OCI-LY3 (cell line): ENCODE data around the gene RNU6-1.

ENCODE experiments used
- H2AFZ ChIP-seq: fragments of 200-600, 300-600 bp; shearing (Covaris generic); 2 replicates; pipeline ENCODE4 v1.6.0; 2014; ENCODE audit warnings: antibody characterized with exemption, low read depth, low read length
- H3K27ac ChIP-seq: fragments of 200-600, 300-600 bp; sonication (generic); 2 replicates; pipeline ENCODE4 v1.5.1; 2014; ENCODE audit warnings: mild to moderate bottlenecking, low read length, moderate library complexity, mixed read lengths
- H3K27me3 ChIP-seq: fragments of 200-600, 300-600 bp; sonication (generic); 2 replicates; pipeline ENCODE4 v1.6.1; 2014; ENCODE audit warnings: low read depth, low read length, mixed read lengths
- H3K36me3 ChIP-seq: fragments of 200-600, 300-600 bp; sonication (generic); replicated peaks from 2 replicates; pipeline ENCODE3; 2014; ENCODE audit warnings: low read depth, low read length, mixed read lengths
- H3K4me1 ChIP-seq: fragments of 300-600, 200-600 bp; sonication (generic); 2 replicates; pipeline ENCODE4 v1.6.1; 2014; ENCODE audit warnings: low read length, mixed read lengths
- H3K4me2 ChIP-seq: fragments of 200-600, 300-600 bp; sonication (generic); 2 replicates; pipeline ENCODE4 v1.6.1; 2014; ENCODE audit warnings: low read length, mixed read lengths
- H3K4me3 ChIP-seq: fragments of 300-600, 200-600 bp; sonication (generic); 2 replicates; pipeline ENCODE4 v1.5.1; 2014; ENCODE audit warnings: antibody characterized with exemption, mild to moderate bottlenecking, low read length, moderate library complexity
- H3K79me2 ChIP-seq: fragments of 300-600, 200-600 bp; shearing (Covaris generic); 2 replicates; pipeline ENCODE4 v1.6.1; 2014; ENCODE audit warnings: mild to moderate bottlenecking, low read length, mixed read lengths
- H3K9ac ChIP-seq: fragments of 300-600, 200-600 bp; shearing (Covaris generic); 2 replicates; pipeline ENCODE4 v1.6.0; 2014; ENCODE audit warnings: mild to moderate bottlenecking, low read length, moderate library complexity
- H3K9me3 ChIP-seq: fragments of 200-600, 300-600 bp; shearing (Covaris generic); 2 replicates; pipeline ENCODE4 v1.6.1; 2014; ENCODE audit warnings: low read length, mixed read lengths; ENCODE audit not compliant: insufficient read depth
- H4K20me1 ChIP-seq: fragments of 200-600, 300-600 bp; sonication (generic); 2 replicates; pipeline ENCODE4 v1.6.1; 2016; ENCODE audit warnings: low read length, mixed read lengths; ENCODE audit not compliant: insufficient read depth
- EZH2phosphoT487 ChIP-seq: fragments of 200-600 bp; shearing (Covaris generic); IDR thresholded peaks from 2 replicates; pipeline ENCODE4 v1.6.1; 2018; ENCODE audit warnings: antibody characterized with exemption, mixed run types, low read depth
- TF ChIP-seq, protein P1 (sequence below): fragments of 200-600, 300-600 bp; sonication (generic); IDR thresholded peaks from 2 replicates; pipeline ENCODE4 v1.5.1; 2014; ENCODE audit warnings: antibody characterized with exemption, low read length, low read depth

RNU6-1 gene

GRCh38 chr15:67839929-67840748 is at the start of gene RNU6-1:
RNU6-1 (minus strand) TSS chr15:67840045.
- peaks cover 13% of the 10 kb centered on the region for H3K4me1 ChIP-seq

GRCh38 chr15:67887776-67888175 is 47.9 kb upstream of the RNU6-1 start:
- Histone ChIP-seq H3K27ac (no peak overlapping the region), H3K4me3 (no peak overlapping the region), H3K27me3 (peaks cover 8% of the 10 kb centered on the region), H3K79me2 (no peaks in the 10 kb centered on the region), H4K20me1 (no peaks in the 10 kb centered on the region), H3K4me1 (peaks cover 8% of the 10 kb centered on the region; the same call in 1 of the 2 replicates), H2AFZ (no peak overlapping the region), H3K9me3 (no peaks in the 10 kb centered on the region), H3K36me3 (no peaks in the 10 kb centered on the region), H3K4me2 (no peak overlapping the region), H3K9ac (no peak overlapping the region)
- no peak for TF ChIP-seq EZH2phosphoT487
- TF ChIP-seq, protein P1, sequence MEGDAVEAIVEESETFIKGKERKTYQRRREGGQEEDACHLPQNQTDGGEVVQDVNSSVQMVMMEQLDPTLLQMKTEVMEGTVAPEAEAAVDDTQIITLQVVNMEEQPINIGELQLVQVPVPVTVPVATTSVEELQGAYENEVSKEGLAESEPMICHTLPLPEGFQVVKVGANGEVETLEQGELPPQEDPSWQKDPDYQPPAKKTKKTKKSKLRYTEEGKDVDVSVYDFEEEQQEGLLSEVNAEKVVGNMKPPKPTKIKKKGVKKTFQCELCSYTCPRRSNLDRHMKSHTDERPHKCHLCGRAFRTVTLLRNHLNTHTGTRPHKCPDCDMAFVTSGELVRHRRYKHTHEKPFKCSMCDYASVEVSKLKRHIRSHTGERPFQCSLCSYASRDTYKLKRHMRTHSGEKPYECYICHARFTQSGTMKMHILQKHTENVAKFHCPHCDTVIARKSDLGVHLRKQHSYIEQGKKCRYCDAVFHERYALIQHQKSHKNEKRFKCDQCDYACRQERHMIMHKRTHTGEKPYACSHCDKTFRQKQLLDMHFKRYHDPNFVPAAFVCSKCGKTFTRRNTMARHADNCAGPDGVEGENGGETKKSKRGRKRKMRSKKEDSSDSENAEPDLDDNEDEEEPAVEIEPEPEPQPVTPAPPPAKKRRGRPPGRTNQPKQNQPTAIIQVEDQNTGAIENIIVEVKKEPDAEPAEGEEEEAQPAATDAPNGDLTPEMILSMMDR = no peak

More at GRCh38 chr15:67839929-67840748, at the start of gene RNU6-1:
- no peaks in the 10 kb centered on the region for H3K36me3 ChIP-seq
- peaks cover 17% of the 10 kb centered on the region for H3K27me3 ChIP-seq
- peak within 1 kb of the TSS; percentile 99 for H2AFZ ChIP-seq
- TF ChIP-seq, protein P1 = no peak
- no peak for TF ChIP-seq EZH2phosphoT487
- H3K9ac ChIP-seq = peak within 1 kb of the TSS; percentile 95
- H3K79me2 ChIP-seq = no peaks in the 10 kb centered on the region
- H4K20me1 ChIP-seq = no peaks in the 10 kb centered on the region
- H3K27ac ChIP-seq = peak within 1 kb of the TSS; percentile 85
- peak within 1 kb of the TSS; percentile 96 for H3K4me2 ChIP-seq
- H3K9me3 ChIP-seq = no peaks in the 10 kb centered on the region
- peak within 1 kb of the TSS; percentile 85 for H3K4me3 ChIP-seq

GRCh38 chr15:67885861-67886260 is 46.0 kb upstream of the RNU6-1 start:
- Histone ChIP-seq H3K36me3 (no peaks in the 10 kb centered on the region), H3K27ac (no peak overlapping the region), H2AFZ (no peak overlapping the region), H3K79me2 (no peaks in the 10 kb centered on the region), H3K9ac (no peak overlapping the region), H3K4me3 (no peak overlapping the region), H3K9me3 (no peaks in the 10 kb centered on the region), H3K27me3 (peaks cover 8% of the 10 kb centered on the region), H4K20me1 (no peaks in the 10 kb centered on the region), H3K4me2 (no peak overlapping the region), H3K4me1 (peaks cover 10% of the 10 kb centered on the region)
- no peak for TF ChIP-seq EZH2phosphoT487
- TF ChIP-seq, protein P1 = no peak

GRCh38 chr15:67885175-67885523 is 45.3 kb upstream of the RNU6-1 start:
- no peaks in the 10 kb centered on the region for H3K79me2 ChIP-seq
- H3K9ac ChIP-seq = peak overlapping the region; percentile 66
- peak overlapping the region; percentile 90 for H3K4me2 ChIP-seq
- H3K27ac ChIP-seq = no peak overlapping the region
- no peaks in the 10 kb centered on the region for H4K20me1 ChIP-seq
- H3K27me3 ChIP-seq = peaks cover 8% of the 10 kb centered on the region
- no peaks in the 10 kb centered on the region for H3K9me3 ChIP-seq
- H3K4me3 ChIP-seq = peak overlapping the region; percentile 81
- H2AFZ ChIP-seq = peak overlapping the region; percentile 93
- H3K36me3 ChIP-seq = no peaks in the 10 kb centered on the region
- no peak for TF ChIP-seq EZH2phosphoT487
- TF ChIP-seq, protein P1 = no peak
- peaks cover 15% of the 10 kb centered on the region for H3K4me1 ChIP-seq
